ENCODE results near the gene JAZF1. TPM values are rescaled to one million over a fixed set of nuclear protein-coding genes. Genes with fewer than 3 reads are reported as not detected.
A peak's percentile ranks its signal among the peaks of the same experiment; 100 is the strongest.

Gene JAZF1
- total RNA-seq, 2 donors from 2014 or later = 9.3 to 37.4 TPM

DNA sequence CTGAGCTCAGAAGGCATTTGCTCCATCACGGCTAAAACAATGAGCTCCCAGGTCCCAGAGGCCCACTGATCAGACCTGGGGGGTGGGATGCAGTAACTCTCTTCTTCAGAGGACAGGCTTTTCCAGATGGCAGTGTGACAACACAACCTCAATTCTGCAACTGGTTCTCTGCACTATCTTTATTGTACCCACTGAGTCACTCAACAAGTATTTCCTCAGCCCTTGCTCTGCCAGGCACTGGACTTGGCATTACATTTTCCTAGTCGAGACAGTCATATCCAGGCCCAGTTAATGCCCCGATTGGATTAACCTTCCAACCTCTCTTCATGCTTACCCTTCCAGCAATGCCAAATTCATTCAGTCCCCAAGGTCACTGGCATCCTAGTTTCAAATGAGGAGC, 72.6 kb downstream of the JAZF1 start:
- DNase-seq (ENCODE audit: low spot score) = no peak
- TF ChIP-seq POLR2AphosphoS5 (IDR thresholded peaks at IDR 0.05) = no peak
- TF ChIP-seq, protein P1, sequence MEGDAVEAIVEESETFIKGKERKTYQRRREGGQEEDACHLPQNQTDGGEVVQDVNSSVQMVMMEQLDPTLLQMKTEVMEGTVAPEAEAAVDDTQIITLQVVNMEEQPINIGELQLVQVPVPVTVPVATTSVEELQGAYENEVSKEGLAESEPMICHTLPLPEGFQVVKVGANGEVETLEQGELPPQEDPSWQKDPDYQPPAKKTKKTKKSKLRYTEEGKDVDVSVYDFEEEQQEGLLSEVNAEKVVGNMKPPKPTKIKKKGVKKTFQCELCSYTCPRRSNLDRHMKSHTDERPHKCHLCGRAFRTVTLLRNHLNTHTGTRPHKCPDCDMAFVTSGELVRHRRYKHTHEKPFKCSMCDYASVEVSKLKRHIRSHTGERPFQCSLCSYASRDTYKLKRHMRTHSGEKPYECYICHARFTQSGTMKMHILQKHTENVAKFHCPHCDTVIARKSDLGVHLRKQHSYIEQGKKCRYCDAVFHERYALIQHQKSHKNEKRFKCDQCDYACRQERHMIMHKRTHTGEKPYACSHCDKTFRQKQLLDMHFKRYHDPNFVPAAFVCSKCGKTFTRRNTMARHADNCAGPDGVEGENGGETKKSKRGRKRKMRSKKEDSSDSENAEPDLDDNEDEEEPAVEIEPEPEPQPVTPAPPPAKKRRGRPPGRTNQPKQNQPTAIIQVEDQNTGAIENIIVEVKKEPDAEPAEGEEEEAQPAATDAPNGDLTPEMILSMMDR (IDR thresholded peaks at IDR 0.05) = no peak
- no peak for TF ChIP-seq POLR2A (IDR thresholded peaks at IDR 0.05)
- Histone ChIP-seq H3K27ac (no peak overlapping the region), H3K27me3 (replicated peaks; ENCODE audit: insufficient read depth) (no peaks in the 10 kb centered on the region), H3K4me3 (no peak overlapping the region), H3K9me3 (no peaks in the 10 kb centered on the region), H3K36me3 (no peaks in the 10 kb centered on the region), H3K4me1 (replicated peaks) (peaks cover 3% of the 10 kb centered on the region)
- WGBS = 82% methylated on average over 3 of the region's 3 CpGs
- intact Hi-C loops (cut with DNase I) = loop anchor here (5.0 kb wide), 1 partner anchor 164 kb away; no protein-coding TSS in a partner anchor

DNA sequence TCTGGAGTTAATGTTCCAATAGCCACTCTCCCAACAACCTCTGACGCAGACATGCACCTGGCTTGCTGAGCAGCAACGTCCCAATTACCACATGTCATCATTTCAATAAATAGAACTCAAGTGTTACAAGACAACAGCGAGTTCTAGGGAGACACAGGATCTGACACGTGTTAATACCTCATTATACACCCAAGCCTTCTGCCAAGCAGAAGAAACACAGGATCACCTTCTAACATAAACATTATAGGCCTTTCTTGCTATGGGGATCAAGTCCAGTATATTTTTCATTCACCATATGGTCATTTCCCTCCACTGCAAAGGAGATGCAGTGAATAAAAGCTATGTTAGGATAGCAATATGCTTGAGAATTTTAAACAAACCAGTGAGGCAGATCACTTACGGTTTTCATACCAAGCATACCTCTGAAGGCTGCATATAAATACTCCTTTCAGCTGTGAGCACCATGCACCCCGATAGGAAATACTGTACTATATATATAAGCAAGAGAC, 74.2 kb downstream of the JAZF1 start:
- TF ChIP-seq, protein P1 (IDR thresholded peaks at IDR 0.05) = no peak
- no peak for TF ChIP-seq POLR2AphosphoS5 (IDR thresholded peaks at IDR 0.05)
- TF ChIP-seq POLR2A (IDR thresholded peaks at IDR 0.05) = no peak
- 54% methylated on average over 6 of the region's 6 CpGs for WGBS
- Histone ChIP-seq H3K4me1 (replicated peaks) (peaks cover 3% of the 10 kb centered on the region), H3K27ac (no peak overlapping the region), H3K9me3 (no peaks in the 10 kb centered on the region), H3K4me3 (no peak overlapping the region), H3K27me3 (replicated peaks; ENCODE audit: insufficient read depth) (no peaks in the 10 kb centered on the region), H3K36me3 (no peaks in the 10 kb centered on the region)
- DNase-seq (ENCODE audit: low spot score) = no peak
- intact Hi-C loops (cut with DNase I) = loop anchor here (5.0 kb wide), 1 partner anchor 166 kb away; no protein-coding TSS in a partner anchor

DNA sequence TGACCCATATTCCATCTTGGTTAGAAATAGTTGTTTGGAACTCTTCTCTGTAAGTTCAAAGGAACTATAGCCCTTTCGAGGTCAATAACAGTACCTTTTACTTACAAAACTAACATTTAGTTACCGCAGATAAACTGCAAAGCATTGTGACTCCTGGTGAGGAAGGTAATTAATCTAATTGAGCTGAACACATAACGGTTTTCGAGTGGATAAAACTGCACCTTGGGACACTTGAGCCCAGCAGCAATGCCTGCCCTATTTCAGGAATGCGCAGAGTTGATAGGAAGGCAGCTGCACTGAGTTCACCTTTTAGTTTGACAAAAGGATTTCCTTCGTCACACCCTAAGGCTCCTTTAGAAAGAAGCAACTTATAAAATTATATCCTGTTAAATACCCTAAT, 75.4 kb downstream of the JAZF1 start:
- WGBS = 67% methylated on average over 6 of the region's 6 CpGs
- peak overlapping the region; percentile 20 to 48 for H3K27ac ChIP-seq
- DNase-seq (ENCODE audit: low spot score) = no peak

DNA sequence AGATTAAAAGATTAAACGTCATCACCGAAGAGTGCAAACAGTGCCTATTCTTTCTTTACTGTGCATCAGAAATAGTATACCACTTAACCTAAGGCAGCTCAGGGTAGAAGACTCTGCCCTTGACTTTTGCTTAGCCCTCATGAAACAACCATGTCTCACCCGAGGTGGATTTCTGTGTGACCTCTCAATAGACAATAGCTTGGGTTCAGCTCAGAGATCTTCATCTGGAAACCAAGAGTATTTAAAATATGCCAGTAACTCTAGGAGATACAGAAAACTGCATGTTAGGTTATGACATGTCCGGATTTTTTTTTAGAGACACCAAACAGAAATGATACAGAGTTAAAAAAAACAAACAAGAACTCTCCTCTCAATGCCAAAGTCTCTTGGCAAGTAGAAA, 75.8 kb downstream of the JAZF1 start:
- Histone ChIP-seq H3K27ac (peak overlapping the region; percentile 34 to 48), H3K4me1 (replicated peaks) (peaks cover 3% of the 10 kb centered on the region), H3K36me3 (no peaks in the 10 kb centered on the region), H3K9me3 (no peaks in the 10 kb centered on the region), H3K27me3 (replicated peaks; ENCODE audit: insufficient read depth) (no peaks in the 10 kb centered on the region), H3K4me3 (no peak overlapping the region)
- TF ChIP-seq POLR2AphosphoS5 (IDR thresholded peaks at IDR 0.05) = no peak
- TF ChIP-seq, protein P1 (IDR thresholded peaks at IDR 0.05) = no peak
- TF ChIP-seq POLR2A (IDR thresholded peaks at IDR 0.05) = no peak
- intact Hi-C loops (cut with DNase I) = loop anchor here (5.0 kb wide), 1 partner anchor 167 kb away; no protein-coding TSS in a partner anchor
- WGBS = 30% methylated on average over 4 of the region's 4 CpGs
- DNase-seq (ENCODE audit: low spot score) = no peak

More for the DNA sequence above, 75.4 kb downstream of the JAZF1 start:
- Histone ChIP-seq H3K4me3 (no peak overlapping the region), H3K27me3 (replicated peaks; ENCODE audit: insufficient read depth) (no peaks in the 10 kb centered on the region), H3K36me3 (no peaks in the 10 kb centered on the region), H3K4me1 (replicated peaks) (peaks cover 3% of the 10 kb centered on the region), H3K9me3 (no peaks in the 10 kb centered on the region)
- TF ChIP-seq POLR2AphosphoS5 (IDR thresholded peaks at IDR 0.05) (no peak), POLR2A (IDR thresholded peaks at IDR 0.05) (no peak)
- TF ChIP-seq, protein P1 (IDR thresholded peaks at IDR 0.05) = no peak
- intact Hi-C loops (cut with DNase I) = loop anchor here (5.0 kb wide), 1 partner anchor 167 kb away; no protein-coding TSS in a partner anchor

DNA sequence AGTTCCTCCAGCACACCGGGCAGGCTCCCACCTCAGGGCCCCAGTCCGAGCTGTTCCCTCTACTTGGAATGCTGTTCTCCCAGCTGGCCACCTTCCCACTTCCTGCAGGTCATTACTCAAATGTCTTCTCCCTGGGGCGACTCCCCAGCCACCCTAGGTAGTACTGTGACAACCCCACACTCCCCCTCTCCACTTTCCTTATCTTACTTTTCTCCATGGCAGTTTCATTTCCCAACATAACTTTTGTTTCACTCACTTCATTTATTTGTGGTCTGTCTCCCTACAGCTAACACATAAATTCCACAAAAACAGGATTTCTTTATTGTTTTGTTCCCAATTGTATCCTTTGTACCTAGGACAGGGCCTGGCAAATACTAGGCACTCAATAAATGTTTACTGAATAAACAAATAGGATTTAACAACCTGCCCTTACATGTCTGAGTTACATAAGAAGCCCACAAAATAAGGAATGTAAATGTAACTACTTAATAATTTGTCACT, 76.5 kb downstream of the JAZF1 start:
- WGBS = 5% methylated on average over 3 of the region's 3 CpGs
- no peaks in the 10 kb centered on the region for H3K27me3 ChIP-seq (replicated peaks; ENCODE audit: insufficient read depth)
- intact Hi-C loops (cut with DNase I) = no loop called here
- no peaks in the 10 kb centered on the region for H3K9me3 ChIP-seq
- TF ChIP-seq POLR2AphosphoS5 (IDR thresholded peaks at IDR 0.05) = no peak
- TF ChIP-seq, protein P1 (IDR thresholded peaks at IDR 0.05) = no peak
- TF ChIP-seq POLR2A (IDR thresholded peaks at IDR 0.05) = no peak
- no peak overlapping the region for H3K4me3 ChIP-seq
- H3K27ac ChIP-seq = peak overlapping the region; percentile 34 to 48
- no peaks in the 10 kb centered on the region for H3K36me3 ChIP-seq
- peak; percentile 24 for DNase-seq (ENCODE audit: low spot score)
- H3K4me1 ChIP-seq (replicated peaks) = peaks cover 3% of the 10 kb centered on the region

Data from prostate gland (tissue), 2 donors.